NCI-H524 treated with DMSO at 0.1 percent for 48 hours (cell line): ENCODE results near the gene ZSWIM6.

ENCODE experiments used
- DNase-seq: peaks from one replicate; lab custom pipeline; 2025; lab: John Stamatoyannopoulos, UW

The ZSWIM6 gene

GRCh38 chr5:61331407-61332357, at the start of gene ZSWIM6:
Gene ZSWIM6, plus strand, starts transcription at chr5:61332258. Its CDS starts 15 bp downstream, at chr5:61332273.
- DNase-seq = peak; percentile 67

GRCh38 chr5:61283471-61283870, 48.6 kb upstream of the ZSWIM6 start:
- DNase-seq = no peak

GRCh38 chr5:61285531-61285930, 46.5 kb upstream of the ZSWIM6 start:
- no peak for DNase-seq

GRCh38 chr5:61286446-61287132, 45.5 kb upstream of the ZSWIM6 start:
- no peak for DNase-seq

GRCh38 chr5:61287474-61287873, 44.6 kb upstream of the ZSWIM6 start:
- DNase-seq = no peak

- DNase-seq = no peak
These were observed 42.8 kb upstream of the ZSWIM6 start for GRCh38 chr5:61289241-61289640.

GRCh38 chr5:61289669-61290306, 42.3 kb upstream of the ZSWIM6 start:
- DNase-seq = no peak

- DNase-seq = no peak
These were observed 41.3 kb upstream of the ZSWIM6 start for GRCh38 chr5:61290791-61291210.

- no peak for DNase-seq
These were observed 39.9 kb upstream of the ZSWIM6 start for GRCh38 chr5:61292062-61292657.

- DNase-seq = no peak
These were observed 39.0 kb upstream of the ZSWIM6 start for GRCh38 chr5:61293071-61293470.

- DNase-seq = no peak
These were observed 38.2 kb upstream of the ZSWIM6 start for GRCh38 chr5:61293873-61294272.

- no peak for DNase-seq
These were observed 36.7 kb upstream of the ZSWIM6 start for GRCh38 chr5:61295365-61295764.

GRCh38 chr5:61298066-61298465, 34.0 kb upstream of the ZSWIM6 start:
- no peak for DNase-seq

GRCh38 chr5:61298580-61298979, 33.5 kb upstream of the ZSWIM6 start:
- no peak for DNase-seq

- no peak for DNase-seq
These were observed 32.8 kb upstream of the ZSWIM6 start for GRCh38 chr5:61299261-61299681.

- DNase-seq = no peak
These were observed 30.5 kb upstream of the ZSWIM6 start for GRCh38 chr5:61301341-61302199.

GRCh38 chr5:61302200-61302563, 29.9 kb upstream of the ZSWIM6 start:
- DNase-seq = no peak

GRCh38 chr5:61303346-61303745, 28.7 kb upstream of the ZSWIM6 start:
- DNase-seq = no peak

GRCh38 chr5:61304590-61305381, 27.3 kb upstream of the ZSWIM6 start:
- DNase-seq = no peak

GRCh38 chr5:61306531-61307131, 25.4 kb upstream of the ZSWIM6 start:
- no peak for DNase-seq
